GM18505 (cell line): ENCODE data around the gene MAT1A.

Experiments used
- ATAC-seq: cut with Tn5 transposase; IDR thresholded peaks from one replicate; pipeline ENCODE4 v1.9.1; 2021; ENCODE audit not compliant: unreplicated experiment
- POLR2A ChIP-seq: IDR thresholded peaks from 4 replicates; pipeline ENCODE4 v1.6.1; 2011; ENCODE audit warnings: borderline replicate concordance; ENCODE audit not compliant: insufficient read depth, insufficient read length; ENCODE audit errors: extremely low read depth

Gene MAT1A

DNA sequence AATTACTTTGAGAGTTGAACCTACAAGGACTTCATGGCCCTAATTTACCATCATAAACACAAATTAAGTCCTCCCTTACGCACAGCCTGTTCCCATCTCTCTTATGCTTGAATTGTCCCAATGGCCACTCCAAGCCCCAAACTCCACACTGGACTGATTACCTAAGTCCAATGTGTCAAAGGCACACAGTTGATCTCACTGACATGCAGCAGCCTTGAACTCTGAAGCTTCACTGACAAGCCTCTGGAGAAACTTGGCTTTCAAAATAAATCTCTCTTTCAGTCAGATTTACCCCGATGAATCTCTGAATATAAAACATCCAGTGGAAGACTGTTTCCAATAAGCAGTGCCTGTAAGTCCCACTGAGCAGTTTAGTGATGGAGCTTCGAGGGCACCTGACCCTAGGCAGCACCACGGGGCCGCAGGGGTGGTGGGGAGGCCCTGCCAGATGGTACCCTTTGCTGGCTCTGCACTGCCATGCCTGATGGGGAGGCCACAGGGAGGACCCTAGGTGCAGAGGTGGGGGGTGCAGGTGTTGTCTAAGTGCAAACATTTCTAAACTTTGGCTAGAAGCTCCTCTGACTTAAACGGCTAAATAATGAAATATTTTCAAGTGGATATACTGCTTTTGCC is 3.3 kb upstream of the MAT1A start:
- TF ChIP-seq POLR2A, result no peak
- no peak for ATAC-seq

DNA sequence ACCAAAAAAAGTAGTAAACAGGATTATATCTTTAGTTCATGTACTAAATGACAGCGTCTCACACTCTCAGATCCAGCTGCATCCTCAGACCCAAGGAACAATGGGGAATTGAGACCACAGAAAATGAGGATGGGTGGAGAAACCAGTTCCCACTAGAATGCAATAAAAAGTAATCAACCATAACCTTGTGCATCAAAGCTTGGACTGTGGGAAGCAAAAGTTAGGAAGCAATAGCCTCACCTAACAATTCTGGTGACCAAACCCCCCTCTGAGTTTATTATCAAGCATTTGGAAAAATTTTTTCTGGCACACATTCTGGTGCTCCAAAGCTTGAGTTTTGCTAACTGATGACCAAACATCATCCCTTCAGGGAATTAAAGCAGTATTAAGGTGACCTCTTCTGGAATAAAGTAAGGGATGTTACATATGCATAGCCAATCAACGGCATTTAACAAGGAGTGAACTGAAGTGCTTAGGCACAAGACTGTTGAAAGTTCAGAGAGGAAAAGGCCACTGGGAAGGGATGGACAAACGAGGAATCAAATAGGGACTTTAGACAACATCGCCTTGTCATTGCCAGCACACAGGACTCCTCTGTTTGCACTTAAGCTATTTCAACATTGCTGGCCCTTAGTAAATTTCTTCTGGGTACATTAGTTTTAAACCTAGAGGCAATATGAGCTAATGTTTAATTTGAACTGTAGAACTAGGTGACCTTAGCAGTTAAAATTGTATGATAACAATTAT is 1.2 kb upstream of the MAT1A start:
- ATAC-seq, result no peak
- TF ChIP-seq POLR2A, result no peak

DNA sequence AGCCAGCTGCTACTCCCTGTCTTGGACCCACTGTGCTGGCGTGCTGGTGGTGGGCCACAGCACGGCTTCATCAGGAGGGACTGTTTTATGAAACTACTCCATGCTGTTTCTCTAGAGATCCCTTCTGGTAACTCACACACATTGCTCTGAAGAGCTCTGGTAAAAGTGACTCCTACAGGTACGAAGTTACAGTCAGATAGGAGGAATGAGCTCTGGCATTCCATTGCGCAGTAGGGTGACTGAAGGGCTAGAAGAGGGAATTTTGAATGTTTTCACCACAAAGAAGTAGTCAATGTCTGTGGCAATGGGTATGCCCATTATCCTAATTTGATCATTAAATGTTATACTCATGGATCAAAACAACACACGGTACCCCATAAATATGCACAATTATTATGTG is 609 bp downstream of the MAT1A start:
- no peak for ATAC-seq
- no peak for TF ChIP-seq POLR2A

DNA sequence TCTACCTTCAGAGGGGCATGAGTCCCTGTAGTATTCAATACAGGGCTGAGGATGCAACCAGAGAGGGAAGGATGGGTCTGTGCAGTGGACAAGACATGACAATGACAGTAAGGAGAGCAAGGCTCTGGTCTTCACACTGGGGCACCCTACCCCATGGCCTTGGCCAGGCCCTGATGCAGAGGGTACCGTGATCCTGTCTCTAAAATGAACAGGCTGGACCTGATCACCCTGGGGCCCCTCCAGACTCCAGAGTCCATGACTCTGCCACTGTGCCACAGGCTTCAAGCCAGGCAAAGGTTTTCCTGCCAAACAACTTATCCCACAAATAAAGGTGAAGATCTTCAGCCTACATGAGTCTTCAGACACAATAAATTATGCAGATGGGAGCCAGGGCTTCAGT is 4.9 kb downstream of the MAT1A start:
- ATAC-seq, result no peak
- TF ChIP-seq POLR2A, result no peak

DNA sequence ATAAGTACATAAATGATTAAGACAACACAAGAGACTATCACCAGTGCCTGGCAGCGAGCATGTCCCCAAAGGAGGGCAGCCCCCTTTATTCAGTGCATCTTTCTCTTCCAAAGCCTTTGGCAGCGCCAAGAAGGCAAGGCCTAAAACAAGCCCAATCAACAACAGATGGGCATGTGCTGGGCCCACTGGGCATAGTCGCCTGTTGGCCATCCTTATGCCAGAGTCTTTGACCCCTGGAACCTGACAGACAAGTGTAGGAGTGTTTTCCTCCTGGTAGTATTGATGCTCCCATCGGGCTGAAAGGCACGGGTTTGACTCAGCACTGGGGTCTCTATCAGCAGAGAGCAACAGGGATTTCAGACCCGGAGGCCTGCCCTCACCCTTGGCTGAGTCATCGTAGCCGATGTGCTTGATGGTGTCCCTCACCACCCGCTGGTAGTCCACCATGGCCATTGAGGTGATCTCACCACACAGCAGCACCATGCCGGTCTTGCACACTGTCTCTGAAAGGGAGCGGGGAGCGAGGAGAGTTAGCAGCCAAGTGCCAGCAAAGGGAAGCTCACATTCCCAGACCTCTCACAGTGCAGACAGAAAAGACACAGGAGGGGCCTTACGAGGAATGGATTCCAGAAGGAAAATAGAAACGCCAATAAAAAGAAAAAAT is 5.8 kb downstream of the MAT1A start:
- no peak for ATAC-seq
- no peak for TF ChIP-seq POLR2A

DNA sequence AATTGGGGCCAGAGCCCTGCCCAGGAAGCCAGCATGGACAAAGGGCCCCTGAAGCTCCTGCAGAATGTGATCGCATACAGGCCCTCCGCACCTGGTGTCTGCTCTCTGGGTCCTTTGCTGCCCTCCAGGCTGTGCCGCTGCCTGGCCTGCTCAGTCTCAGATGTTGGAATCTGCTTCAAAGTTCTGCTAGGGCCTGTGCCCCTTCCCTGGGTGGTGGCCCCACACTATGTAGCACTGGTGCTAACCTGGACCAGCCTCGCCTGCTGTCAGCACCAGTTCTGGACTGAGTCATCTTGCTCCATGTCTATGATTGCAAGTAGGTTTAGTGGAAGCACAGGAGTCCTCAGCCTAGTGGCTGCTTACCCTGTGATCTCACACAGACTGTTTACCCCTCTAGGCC is 6.3 kb downstream of the MAT1A start:
- ATAC-seq, result no peak

DNA sequence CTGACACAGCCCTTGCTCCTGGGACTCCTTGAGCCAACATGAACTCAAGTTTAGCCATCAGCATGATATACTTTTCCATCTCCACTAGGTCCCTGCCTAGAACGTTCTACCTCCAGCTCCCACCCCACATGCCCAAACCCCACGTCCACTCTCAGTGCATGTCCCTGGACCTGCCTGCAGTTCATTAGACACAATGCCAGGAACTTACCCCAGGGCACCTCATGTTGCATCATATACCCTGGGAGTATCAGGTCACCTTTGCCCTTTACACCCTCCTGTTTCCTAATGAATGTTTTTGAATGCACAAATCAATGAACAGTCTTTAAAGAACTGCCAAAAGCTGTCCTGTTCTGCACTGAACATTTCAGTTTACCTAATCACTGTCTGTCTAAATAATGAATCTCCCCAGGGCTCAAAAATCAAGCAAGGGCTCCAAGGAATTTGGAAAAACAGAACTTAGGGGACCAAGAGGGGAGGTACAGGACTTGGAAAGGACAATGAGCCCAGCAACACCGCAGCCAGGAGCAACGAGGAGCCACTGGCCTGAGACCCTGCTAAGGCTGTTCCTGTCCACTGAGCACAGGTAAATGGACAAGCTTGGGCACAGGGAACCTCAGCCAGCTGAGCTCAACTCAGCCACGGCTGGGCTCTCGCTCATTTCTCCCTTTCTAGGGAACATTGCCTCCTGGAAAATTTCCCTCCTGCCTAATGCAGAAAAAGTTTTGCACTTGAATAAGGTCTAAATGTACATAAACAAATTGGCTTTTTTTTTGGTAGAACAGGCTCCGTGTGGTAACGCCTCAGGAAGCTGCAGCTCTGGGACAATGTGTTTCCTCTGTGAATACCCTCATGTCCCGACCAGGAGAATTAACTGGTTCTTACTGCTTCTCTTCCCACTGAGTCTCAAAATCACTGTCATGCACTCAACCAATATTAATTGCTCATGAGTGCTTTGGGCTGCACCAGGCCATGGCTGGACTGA is 7.4 kb downstream of the MAT1A start:
- no peak for TF ChIP-seq POLR2A
- no peak for ATAC-seq

More for the DNA sequence above, 6.3 kb downstream of the MAT1A start:
- no peak for TF ChIP-seq POLR2A

DNA sequence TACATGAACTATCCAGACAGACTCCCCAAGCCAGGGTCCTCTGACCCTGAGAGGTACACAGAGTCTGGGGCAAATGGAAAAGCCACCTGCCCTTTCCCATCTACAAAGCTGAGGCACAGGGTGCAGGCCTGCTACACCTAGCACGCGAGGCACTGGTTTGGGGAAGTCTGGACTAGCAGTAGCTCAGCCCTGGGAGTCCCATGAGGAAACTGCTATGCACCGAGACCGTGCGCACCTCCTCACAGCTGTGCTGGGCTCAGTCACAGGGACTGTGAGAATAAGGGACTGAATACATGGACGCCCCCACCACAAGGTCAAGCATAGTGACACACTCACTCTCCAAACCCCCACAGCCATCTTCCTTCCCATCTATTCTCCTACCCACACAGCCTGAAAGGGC is 8.2 kb downstream of the MAT1A start:
- no peak for TF ChIP-seq POLR2A
- ATAC-seq, result no peak

DNA sequence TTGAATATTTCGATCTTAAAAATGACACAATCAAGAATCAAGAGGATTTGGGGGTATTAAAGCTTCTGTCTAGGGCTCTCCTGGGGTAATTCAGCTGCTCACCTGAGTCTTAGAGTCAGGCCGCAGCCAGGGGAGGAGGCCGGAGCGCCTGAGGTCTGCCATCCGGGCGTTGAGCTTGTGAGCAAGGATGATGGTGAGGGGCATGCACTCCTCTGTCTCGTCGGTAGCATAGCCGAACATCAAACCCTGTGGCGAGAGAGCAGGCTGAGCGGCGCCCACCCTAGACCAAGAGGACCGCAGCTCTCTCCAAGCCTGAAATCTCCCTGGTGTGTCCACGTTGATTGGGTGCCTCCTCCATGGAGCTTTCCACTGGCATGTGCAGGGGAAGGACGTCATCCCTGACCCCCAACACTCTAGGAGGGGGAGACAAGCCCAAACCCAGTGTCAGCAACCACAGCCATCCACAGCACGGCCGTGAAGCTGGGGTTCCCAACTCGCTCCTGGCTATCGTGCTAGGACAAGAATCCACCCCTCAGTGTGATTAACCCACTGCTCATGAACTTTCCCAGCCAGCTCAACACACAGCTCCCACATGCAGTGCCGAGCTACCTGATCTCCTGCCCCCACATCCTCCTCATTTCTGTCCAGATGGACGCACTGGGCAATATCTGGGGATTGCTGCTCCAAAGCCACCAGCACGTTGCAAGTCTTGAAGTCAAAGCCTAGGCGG is 9.2 kb downstream of the MAT1A start:
- no peak for ATAC-seq
- no peak for TF ChIP-seq POLR2A

DNA sequence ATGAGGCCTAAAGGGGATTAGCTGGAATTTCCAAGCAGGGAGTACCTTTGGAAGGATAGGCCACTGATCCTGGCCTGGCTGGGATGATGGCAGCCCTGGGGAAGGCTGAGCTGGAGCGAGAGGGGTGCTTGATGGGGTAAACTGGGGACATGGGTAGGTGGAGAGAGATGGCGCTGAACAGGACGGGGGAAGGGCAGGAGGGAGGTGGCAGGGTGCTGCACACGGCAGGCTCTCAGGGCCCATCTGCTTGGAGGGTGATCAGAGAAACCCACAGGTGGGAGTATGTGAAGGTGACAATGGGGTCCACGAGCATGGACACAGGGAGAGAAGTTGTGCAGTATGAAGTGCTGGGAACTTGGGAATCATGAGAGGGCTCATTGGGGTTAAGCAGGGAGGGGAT is 10.3 kb downstream of the MAT1A start:
- no peak for TF ChIP-seq POLR2A
- no peak for ATAC-seq

DNA sequence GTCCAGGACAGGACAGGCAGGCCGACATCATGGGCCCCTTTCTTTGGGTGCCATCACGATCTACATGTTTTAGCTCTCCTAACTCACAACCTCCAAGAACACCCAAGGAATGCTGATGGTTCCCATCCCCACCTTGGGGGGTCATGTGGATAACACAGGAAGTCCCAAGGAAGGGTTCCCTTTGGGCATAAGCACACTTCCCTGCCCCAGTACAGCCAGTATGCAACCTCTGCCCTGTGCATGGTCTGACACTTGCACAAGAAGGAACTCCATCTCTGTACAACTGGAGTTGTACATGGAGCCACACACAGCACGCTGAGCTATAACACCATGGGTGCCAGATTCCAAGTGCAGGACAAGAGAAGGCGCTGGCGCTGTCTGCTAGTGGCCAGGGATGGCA is 11.0 kb downstream of the MAT1A start:
- no peak for ATAC-seq
- no peak for TF ChIP-seq POLR2A

DNA sequence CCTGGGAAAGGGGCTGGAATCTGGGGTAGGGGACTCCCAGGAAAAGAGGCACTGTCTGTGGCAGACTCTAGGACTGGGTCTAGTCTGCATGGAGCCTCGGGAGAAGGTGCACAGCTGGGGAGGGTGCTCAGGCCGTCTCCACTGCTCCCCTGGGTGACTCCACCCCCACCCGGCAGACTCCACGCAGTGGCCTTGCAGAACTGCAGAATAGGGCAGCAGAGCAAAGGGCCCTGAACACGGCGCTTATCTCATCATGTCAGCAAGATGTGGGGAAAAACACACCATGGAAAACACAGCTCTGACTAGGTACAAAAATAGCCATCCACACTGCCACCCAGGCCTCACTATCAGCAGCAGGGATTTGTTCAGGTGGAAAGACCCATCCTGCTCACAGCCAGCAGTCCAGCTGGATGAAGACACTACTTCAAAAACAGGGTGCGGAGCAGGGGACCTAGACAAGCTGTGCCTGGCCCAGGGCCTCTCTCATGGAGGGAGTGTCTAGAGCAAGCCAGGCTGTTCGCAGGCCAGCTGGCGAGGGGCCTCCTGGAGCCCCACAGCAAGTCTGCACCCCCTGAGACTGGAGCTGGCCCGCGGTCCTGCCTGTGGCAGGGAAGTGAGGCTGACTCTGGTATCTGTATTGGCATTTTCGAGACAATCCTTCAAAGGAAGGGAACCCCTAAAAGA is 11.7 kb downstream of the MAT1A start:
- TF ChIP-seq POLR2A, result no peak
- no peak for ATAC-seq

DNA sequence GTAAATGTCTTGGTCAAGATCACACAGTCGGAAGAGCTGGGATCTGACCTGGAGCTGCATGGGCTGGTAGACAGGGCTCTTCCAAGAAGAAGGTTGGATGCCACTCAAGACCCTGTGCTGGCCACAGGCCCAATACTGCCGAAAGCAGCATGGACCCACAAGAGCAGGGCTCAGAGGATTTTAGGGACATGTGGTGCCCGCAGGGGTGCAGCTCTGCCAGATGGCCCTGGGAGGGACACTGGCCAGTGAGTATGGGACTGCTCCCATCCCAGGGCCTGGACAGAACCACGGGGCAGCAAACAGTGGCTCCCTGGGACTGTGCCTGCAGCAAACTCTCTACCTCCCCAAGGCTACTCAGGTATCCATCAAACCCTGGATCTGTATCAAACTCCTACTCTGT is 12.4 kb downstream of the MAT1A start:
- no peak for ATAC-seq
- no peak for TF ChIP-seq POLR2A

DNA sequence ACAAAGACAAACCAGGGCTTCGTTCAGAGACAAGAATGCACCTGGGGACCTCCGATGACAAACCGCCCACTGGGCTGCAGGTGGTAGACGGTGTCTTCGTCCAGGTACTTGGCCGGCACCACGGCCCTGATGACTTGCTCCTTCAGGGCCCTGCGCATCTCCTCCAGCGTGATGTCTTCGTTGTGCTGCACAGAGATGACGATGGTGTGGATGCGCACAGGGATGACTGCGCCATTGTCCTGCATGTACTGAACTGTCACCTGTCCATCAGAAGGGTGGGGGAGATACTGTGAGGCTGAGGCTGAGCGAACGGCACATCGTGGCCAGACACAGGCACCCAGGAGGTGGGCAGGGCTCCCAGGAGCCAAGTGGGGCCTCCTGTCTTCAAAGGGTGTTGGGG is 13.1 kb downstream of the MAT1A start:
- ATAC-seq, result no peak

More for the DNA sequence above, 13.1 kb downstream of the MAT1A start:
- no peak for TF ChIP-seq POLR2A
